Stimulated activated CD8-positive, alpha-beta memory T cell treated with anti-CD3 and anti-CD28 coated beads, Interleukin-15, amount 100 ng/mL, for 48 hours (primary cell): ENCODE results near the gene C6orf52.
"Not testable (repeated sequence)": the region's sequence is repeated elsewhere in the genome, so short reads cannot be mapped to it uniquely, and the experiment has no call there.

Experiments
- DNase-seq, 2 donors: peaks; one replicate each; pipeline ENCODE4 v3.0.0-alpha.2; 2020; ENCODE audit warnings: low read depth in 2 of 2

Gene C6orf52

DNA sequence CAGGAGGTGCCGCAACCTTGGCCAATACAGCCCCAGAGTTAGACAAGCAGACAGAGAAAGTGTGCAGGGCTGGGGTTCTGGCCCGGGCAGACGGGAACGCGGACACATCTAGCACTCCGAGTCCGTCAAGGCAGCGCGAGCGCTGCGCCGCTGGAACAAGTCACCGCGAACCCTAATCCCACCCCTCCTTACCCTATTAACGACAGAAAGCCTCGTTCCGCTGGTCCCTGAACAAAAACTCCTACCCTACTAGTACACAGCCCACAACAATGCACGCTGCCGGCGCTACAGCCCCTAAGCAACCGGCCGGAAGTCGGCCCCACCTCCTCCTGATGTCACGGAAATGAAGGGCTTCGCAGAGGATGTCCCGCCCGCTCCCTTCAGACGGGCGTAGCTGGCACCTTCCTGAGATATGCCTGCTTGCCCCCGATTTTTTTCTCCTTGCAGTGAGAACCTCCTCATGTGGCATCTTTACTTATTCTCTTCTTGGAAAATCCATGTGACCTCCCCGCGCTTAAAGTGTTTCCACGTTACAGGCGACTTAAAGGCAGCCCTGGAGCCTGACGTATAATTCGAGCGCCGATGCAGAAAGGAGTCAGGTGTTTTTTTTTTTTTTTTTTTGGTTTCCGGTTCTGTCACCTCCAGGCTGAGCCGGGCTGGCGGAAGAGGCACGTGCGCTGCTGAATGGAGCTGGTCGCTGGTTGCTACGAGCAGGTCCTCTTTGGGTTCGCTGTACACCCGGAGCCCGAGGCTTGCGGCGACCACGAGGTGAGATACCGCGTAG is at the start of gene C6orf52, which contains the start of gene PAK1IP1:
Gene C6orf52 (minus strand): TSS at position 315 of the 784 bp plus-strand sequence. CDS start 7,066 bp downstream, outside the sequence.
Gene PAK1IP1 (plus strand): TSS at position 671 of the 784 bp plus-strand sequence. CDS start 14 bp downstream, at position 685.
- DNase-seq, result peak; percentile 84 to 88

DNA sequence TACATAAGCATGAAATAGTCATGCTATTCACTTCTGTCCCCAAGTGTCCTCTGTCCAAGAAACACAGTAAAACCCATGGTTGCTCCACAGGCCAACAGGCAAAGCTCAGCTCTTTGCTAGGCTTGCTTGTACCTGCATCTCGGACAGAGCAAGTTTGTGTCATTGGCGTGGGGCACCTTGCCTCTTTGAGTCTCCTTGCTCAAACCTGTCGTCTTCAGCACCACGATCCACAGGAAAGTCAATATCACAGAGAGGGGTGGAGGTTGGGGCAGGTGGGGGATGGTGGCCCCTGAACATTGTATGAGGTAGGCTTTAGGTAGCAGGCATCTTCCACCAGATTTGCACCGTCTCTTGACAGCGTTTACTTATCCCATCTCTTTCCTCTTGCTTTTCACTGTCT is 49.1 kb upstream of the C6orf52 start:
- no peak for DNase-seq

DNA sequence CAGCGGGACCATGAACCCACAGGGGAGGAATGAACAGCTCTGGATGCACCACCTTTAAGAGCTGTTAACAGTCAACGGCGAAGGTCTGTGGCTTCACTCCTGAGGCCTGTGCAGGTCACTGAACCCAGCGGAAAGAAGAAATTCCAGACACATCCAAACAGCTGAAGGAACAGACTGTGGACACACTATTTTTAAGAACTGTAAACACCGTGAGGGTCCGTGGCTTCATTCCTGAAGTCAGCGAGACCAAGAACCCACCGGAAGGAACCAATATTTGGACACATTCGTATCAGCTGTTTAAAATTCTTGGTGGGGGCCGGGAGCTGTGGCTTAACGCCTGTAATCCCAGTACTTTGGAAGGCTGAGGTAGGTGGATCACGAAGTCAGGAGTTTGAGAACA is 47.8 kb upstream of the C6orf52 start:
- no peak for DNase-seq

DNA sequence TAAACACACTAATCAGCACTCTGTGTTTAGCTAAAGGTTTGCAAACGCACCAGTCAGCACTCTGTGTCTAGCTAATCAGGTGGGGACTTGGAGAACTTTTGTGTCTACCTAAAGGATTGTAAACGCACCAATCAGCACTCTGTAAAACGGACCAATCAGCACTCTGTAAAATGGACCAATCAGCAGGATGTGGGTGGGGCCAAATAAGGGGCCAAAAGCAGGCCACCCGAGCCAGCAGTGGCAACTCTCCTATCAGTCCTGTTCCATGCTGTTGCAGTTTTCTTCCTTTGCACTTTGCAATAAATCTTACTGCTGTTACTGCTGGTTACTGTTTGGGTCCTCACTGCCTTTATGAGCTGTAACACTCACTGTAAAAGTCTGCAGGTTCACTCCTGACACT is 47.2 kb upstream of the C6orf52 start:
- not testable (repeated sequence) for DNase-seq

DNA sequence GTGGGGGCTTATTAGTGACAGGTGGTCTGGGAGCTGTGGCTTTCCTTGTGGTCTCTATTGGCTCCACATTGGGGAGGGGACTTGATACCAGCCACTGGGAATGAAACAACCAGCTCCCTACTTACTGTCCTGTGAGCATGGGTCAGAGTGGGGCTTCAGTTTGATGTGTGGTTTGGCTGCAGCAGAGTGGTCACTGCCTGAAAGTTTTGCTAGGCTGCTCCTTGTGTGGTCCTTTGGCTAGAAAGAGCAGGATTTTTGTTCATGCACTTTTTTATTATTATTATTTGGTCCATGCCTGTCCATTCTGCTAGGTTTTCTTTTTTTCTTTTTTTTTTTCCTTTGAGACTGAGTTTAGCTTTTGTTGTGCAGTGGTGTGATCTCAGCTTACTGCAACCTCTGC is 45.6 kb upstream of the C6orf52 start:
- DNase-seq, result no peak

DNA sequence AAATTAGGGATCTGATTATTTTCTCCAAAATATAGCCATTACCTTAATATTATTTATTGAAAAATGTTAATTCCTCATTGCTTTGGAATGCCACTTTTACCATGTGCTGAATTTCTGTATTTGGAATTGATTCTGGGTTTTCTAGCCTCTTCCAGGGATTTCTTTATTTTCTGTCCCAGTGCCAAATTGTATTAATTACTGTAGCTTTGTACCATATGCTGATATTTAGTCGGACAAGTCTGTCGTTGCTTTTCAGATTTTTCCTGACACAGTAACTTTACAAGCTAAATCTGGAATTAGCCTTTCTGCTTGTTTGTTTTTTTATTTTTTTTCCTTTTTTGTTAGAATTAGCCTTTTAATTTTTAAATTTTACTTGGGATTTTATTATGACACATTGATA is 42.3 kb upstream of the C6orf52 start:
- DNase-seq, result no peak

DNA sequence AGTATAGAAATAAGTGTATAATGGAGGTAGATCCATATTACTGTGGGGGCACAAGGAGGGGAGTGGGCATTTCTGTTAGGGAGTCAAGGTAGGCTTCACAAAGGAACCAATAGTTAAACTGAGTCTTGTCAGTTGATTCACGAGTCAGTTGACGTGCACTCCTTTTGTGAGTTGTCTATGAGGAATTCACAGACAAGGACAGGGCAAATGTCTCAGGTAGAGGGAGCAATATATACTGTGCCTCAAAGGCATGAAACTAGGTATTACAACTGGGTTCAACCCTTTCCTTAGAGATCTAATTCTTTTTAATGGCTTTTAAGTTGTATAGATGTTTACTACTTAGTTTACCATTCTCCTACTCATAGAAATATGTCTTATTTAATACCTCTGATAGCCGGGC is 39.4 kb upstream of the C6orf52 start:
- DNase-seq, result no peak

DNA sequence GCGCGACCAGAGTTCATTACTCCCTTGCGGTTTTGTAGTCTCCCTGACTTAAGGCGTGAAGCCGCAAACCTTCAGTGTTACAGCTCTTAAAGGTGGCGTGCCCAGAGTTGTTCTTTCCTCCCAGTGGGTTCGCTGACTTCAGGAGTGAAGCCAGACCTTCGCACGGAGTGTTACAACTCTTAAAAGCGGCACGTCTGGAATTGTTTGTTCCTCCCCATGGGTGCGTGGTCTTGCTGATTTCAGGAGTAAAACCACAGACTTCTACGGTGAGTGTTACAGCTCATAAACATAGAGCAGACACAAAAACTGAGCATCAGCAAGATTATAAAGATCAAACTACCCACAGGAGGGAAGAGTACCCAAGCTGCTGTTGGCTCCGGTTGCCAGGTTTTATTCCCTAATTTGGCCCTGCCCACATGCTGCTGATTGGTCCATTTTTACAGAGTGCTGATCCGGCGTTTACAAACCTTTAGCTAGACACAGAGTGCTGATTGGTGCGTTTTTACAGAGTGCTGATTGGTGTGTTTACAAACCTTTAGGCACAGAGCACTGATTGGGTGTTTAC is 38.8 kb upstream of the C6orf52 start:
- DNase-seq, result no peak

DNA sequence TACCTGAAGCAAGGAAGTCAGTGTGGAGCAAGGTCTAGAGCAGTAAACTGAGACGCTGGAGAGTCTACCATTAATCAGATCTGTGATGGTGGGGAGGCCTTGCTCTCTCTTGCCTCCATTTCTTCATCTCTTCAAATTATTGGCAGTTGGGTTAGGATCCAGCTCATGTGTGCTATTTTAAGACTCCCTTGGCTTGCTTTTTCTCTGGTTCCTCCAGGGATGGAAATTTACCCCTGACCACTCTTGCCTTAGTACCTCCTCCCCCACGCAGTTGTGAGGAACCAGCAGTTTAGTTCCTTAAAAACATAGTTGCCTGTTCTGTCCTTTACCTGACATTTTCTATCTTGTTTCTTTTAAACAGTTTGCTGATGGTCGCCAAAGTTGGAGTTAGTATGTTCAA is 35.8 kb upstream of the C6orf52 start:
- DNase-seq, result no peak

DNA sequence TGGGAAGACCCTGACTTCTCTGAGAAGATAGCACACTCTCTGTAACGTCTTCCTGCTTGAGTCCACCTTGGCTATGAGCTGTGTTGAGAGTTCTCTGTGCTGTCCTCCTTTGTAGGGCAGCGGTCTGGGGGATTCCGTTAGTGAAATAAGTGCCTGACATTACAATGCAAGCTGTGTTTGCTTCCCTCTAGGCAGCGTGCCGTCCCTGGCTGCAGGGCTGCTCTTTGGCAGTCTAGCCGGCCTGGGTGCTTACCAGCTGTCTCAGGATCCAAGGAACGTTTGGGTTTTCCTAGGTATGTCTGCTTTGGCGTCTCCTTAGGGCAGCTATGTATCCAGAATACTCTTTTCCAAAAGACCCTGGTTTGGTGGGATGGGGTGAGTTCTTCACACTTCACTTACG is 31.3 kb upstream of the C6orf52 start:
- DNase-seq, result no peak

DNA sequence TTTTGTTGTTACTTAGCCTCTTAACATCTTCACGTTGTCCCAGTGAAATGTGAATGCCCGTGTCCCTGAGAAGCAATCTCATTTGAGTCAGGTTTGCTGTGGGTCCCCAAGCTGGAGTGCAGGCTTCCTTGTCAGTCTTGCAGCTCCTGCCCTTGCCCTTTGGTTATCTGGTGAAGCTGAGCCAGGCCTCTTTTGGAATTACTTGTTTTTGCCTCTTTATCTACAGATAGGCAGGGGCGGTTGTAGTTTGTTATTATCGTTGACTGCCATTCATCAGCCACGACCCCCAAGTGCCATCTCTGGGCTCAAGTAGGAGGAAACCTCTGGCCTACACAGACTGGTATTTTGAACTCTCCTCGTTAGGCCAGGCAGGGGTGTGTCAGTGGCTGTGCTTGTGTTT is 30.6 kb upstream of the C6orf52 start:
- DNase-seq, result no peak

DNA sequence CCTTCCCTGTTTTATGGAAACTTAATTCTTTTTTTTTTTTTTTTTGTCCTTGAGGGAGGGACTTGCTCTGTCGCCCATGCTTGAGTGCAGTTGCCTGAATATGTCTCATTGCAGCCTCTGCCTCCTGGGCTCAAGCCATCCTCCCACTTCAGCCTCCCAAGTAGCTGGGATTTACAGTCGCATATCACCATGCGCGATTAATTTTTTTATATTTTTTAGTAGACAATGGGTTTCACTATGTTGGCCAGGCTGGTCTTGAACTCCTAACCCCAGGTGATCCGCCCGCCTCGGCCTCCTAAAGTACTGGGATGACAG is 29.1 kb upstream of the C6orf52 start:
- DNase-seq, result no peak

DNA sequence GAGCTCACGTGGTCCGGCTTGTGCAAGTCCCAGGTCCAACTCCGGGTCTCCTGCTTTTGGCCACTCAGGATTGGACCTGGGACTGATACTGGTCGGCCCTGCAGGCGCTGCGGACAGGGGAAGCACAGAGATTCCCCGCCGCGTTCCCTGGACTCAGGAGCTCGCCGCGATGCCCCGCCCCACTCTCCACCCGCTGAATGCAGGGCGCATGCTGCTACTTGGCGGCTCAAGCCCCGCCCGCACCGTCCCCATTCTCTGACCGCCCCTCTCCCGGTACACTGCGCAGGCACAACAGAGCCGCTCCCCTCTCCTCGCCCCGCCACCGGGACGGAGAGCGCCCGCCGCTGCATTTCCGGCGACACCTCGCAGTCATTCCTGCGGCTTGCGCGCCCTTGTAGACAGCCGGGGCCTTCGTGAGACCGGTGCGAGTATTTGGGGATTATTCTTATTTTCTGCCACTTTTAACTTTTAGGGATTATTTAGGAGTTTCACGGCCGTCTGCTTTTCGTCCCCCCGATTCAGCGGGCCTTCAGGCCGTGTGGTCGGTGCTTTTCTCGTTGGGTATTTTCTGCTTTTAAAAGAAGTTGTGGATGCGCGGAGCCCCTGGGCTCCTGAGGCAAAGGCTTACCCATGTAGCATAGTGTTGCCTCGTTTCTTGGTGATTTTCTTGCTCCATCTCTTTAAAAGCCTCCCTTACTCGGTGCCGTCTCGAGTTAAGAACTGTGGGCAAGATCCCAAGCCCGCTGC is 28.6 kb upstream of the C6orf52 start, which contains the start of gene TMEM14C:
Gene TMEM14C (plus strand): TSS at position 251 of the 747 bp plus-strand sequence. CDS start 1,544 bp downstream, outside the sequence.
- DNase-seq, result peak; percentile 88 to 92

DNA sequence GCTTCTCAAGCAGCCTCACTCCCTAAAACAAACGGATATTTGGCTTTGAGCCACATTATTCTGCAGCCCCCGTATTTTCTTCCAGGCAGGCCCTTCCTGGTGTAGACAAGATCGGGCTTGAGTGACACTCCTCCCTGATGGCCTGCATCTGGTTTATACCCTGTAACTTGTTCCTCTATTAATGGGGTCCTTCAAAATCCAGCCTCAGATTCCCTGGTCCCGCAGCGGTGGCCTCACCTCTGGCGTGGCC is 28.1 kb upstream of the C6orf52 start:
- DNase-seq, result no peak

DNA sequence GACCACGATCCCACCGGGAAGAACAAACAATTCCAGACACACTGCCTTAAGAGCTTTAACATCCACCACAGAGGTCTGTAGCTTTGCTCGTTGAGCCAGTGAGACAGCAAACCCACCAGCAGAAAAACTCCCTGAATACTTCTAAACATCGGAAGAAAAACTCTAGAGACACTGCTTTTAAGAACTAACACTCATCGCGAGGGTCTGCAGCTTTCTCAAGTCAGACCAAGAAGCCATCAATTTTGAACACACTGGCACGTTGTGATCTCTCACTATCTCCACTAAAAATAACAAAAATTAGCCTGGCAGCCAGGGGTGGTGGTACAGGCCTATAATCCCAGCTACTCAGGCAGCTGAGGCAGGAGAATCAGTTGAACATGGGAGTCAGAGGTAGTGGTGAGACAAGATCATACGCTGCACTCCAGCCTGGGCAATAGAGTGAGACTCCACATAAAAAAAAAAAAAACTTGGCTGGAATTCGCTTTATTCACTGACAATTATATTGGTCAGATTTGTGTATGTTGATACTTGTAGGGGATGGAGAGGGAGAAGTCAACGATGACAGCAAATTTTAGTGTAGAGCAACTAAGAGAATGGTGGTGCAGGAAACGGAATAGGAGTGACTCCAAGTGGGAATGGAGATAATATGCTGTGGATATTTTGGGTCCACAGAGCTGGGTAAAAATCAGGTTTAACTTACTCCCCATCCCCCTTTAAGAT is 27.6 kb upstream of the C6orf52 start:
- no peak for DNase-seq

DNA sequence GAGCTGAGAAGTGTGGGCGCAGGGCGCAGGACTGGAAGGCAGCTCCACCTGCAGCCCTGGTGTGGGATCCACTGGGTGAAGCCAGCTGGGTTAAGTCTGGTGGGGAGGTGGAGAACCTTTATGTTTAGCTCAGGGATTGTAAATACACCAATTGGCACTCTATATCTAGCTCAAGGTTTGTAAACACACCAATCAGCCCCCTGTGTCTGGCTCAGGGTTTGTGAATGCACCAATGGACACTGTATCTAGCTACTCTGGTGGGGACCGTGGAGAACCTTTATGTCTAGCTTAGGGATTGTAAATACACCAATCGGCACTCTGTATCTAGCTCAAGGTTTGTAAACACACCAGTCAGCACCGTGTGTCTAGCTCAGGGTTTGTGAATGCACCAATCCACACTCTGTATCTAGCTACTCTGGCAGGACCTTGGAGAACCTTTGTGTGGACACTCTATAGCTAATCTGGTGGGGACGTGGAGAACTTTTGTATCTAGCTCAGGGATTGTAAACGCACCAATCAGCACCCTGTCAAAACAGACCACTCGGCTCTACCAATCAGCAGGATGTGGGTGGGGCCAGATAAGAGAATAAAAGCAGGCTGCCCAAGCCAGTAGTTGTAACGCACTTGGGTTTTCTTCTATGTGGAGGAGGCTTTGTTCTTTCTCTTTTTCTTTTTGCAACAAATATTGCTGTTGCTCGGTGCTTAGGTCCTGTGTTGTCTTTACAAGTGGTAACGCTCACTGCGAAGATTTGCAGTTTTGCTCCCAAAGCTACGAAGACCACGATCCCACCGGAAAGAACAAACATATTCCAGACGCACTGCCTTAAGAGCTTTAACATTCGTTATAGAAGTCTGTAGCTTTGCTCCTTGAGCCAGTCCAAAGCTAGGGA is 26.8 kb upstream of the C6orf52 start:
- peak in 1 of 2 donors; percentile 30 for DNase-seq

DNA sequence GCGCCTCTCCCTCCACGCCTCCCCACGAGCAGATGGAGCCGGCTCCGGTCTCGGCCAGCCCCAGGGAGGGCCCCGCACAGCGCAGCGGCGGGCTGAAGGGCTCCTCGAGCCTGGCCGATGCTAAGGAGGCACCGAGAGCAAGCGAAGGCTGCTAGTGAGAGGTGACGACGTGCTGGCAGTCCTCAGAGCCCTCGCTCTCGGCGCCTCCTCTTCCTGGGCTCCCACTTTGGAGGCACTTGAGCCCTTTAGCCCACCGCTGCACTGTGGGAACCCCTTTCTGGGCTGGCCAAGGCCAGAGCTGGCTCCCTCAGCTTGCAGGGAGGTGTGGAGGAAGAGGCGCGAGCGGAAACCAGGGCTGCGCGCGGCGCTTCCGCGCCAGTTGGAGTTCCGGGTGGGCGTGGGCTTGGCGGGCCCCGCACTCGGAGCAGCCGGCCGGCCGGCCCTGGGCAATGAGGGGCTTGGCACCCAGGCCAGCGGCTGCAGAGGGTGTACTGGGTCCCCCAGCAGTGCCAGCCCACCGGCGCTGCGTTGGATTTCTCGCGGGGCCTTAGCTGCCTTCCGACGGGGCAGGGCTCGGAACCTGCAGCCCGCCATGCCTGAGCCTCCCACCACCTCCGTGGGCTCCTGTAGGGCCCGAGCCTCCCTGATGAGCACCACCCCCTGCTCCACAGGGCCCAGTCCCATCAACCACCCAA is 26.0 kb upstream of the C6orf52 start:
- DNase-seq, result peak; percentile 54 to 59

DNA sequence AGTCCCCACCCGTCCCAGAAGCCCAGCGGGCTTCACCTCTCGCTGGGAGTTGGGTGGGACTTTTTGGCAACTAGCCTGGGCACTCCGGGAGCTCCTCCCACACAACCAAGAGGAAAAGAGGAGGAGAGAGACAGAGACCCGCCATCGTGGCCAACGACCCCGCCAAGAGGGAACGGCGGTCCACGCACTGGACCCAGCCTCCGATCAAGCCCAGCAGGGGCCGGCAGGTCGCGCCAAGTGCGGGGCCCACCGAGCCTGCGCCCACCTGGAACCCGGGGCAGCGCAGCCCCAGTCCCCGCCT is 25.5 kb upstream of the C6orf52 start:
- DNase-seq, result no peak

DNA sequence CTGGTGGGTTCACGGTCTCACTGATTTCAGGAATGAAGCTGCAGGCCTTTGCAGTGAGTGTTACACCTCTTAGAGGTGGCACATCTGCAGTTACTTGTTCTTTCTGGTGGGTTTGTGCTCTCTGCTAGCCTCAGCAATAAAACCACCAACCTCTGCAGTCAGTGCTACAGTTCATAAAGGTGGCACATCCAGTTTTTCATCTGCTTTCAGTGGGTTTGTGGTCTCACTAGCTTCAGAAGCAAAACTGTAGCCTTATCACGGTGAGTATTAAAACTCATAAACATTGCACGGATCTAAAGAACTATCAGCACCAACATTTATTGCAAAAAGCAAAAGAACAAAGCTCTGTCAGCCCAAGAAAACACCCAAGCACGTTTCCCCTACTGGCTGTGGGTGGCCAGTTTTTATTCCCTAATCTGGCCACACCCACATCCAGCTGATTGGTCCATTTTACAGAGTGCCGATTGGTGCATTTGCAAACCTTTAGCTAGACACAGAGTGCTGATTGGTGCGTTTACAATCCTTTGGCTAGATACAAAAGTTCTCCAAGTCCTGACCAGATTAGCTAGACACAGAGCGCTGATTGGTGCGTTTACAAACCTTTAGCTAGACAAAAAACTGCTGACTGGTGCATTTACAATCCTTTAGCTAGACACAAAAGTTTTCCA is 25.0 kb upstream of the C6orf52 start:
- DNase-seq, result peak; percentile 27 to 34

DNA sequence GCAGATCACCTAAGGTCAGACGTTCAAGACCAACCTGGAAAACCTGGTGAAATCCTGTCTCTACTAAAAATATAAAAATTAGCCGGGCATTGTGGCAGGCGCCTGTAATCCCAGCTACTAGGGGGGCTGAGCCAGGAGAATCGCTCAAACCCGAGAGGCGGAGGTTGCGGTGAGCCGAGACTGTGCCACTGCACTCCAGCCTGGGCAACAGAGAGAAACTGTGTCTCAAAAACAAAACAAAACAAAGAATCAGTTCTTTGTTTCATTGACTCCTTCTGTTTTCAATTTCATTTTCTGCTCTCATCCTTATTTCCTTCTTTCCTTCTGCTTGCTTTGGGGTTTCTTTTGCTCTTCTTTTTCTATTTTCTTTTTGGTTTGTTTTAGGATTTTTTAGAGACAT is 19.5 kb upstream of the C6orf52 start:
- DNase-seq, result no peak
